ENCODE measurements around the gene SLC2A9.

Gene SLC2A9

GRCh38 chr4:9891740-9892139, 129.6 kb downstream of the SLC2A9 start:
- no peak for DNase-seq (ENCODE audit: low spot score)

- no peak for DNase-seq (ENCODE audit: low spot score)
Measured at GRCh38 chr4:9891056-9891455, 130.2 kb downstream of the SLC2A9 start.

DNA sequence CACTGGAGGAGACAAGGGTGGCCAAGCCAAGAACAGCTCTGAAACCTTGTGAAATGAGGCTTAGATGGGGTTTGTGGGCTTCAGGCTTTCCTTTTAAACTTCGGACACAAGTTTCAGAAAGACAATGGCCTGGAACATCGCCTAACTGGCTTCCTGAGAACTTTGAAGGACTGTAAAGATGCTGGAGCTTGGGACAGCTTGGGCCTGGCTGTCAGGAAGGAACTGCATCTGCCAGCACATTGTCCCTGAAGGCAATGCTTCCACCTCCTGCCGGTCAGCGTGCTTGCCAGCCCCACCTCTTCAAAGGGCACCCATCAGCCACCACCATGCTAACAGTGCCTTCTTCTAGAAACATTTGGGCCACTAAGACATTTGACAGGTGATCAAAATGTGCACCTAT, 132.0 kb downstream of the SLC2A9 start:
- DNase-seq (ENCODE audit: low spot score): no peak

DNA sequence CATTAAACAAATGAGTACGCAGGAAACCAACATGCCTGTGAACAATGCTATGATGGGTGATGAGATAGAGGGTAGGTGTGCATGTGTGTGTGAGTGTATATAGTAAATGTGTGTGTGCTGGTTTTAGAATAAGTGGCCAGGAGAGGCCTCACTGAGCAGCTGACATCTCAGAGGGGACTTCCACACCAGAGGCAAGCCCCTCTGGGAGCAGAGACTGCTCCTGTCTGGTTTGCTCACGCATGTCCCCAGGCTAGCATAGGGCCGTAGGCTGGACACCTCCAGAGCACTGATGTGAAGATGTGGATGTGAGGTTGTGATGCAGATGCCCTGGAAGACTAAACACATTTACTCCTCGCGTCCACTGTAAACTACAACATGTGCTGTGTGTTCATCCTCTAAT, 135.3 kb downstream of the SLC2A9 start:
- no peak for DNase-seq (ENCODE audit: low spot score)

DNA sequence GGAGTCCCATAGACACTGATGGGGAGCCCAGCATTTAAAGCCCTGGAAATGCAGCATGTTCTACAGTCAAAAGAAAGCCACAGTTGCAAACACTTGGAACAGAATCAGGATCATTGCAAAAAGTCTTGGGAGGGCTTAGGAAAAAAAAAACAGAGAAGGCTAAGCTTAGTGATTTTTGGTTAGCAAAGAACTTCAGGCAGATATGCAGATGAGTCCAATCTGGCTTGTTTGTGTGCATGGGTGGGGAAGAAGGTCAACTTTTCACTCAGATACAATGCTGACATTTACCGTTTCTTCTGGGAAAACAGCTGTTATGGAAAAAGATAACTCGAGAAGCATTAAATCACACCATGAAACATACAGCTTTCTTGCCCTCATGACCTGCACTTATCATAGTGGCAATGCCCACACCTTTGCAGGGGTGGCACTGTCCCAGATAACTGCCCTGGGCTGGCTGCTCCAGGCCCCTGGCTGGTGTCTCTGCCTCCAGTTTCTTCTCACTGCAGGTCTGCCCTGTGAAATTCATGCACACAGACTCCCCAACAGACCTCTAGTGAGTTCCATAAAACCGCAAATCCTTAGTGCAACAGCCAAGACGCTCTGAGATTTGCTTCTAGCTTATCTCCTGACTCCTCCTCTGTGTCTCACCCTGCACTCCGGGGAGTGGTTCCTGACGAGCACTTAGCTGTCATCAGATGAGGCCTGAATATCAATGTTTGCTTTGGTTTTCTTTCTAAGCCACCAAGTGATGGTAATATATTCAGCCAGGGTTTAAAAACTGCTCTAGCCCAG, 140.7 kb downstream of the SLC2A9 start:
- no peak for DNase-seq (ENCODE audit: low spot score)

DNA sequence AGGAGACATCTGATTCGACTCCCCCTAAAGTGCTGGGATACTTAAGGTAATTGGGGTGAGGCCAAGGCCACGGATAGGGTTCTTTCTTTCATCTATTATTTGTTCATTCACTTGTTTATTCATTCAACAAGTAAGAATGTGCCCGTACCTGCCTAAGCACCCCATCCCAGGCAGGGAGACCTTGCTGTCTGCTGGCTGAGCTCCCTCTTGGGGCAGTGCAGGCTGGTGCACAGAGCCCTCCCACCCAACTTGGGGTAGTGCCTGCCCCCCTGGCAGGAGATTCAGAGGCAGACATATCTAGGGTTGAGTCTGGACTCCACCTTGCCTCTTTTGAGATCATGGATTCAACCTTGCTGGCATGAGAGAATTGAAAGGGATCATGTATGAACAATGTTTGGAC, 144.2 kb downstream of the SLC2A9 start:
- DNase-seq (ENCODE audit: low spot score): no peak

DNA sequence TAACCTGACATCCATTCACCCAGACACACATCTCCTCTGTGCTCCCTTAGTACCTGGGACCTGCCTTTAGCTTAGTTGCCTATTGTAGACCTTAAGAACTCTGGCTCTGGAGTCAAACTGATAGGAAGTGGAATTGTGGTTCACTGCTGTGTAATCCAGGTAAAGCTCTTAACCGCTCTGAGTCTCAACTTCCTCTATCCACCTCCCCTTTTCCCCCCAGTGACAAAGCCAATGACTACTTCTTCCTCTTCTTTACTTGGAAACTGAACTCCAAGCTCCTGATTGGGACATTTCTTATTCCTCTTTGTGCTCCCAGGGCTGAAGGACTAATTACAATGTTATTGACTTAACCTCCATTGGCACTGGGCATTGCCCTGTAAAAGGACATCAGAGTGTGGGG, 145.8 kb downstream of the SLC2A9 start:
- no peak for DNase-seq (ENCODE audit: low spot score)

GRCh38 chr4:9874385-9874784, 146.9 kb downstream of the SLC2A9 start:
- no peak for DNase-seq (ENCODE audit: low spot score)

DNA sequence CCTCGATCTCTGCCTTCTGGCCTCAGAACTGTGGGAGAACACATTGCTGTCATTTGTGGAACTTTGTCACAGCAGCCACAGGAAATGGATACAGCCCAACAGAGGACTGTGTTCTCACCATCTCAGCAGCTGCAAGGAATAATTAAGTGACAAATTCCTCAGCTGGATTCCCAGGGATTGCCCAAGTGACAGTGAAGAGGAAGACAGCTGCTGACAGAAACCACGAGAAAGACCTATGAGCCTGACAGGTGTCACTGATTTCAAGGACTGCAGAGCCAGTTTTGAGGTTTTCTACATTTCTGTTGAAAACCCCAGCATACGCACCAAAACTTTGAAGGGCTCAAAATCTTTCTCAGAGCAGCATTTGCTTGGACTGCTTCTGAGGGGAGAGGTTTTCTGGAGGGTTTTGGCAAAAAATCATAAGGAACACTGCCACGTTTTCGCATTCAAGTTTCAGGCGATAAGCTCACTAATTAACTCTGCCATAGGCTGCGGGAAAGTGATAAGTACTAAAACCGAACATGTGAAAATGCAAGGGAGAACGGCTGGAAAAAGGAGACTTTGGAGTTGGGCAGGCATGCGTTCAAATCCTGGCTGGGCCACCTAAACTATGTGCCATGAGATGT, 151.0 kb downstream of the SLC2A9 start:
- no peak for DNase-seq (ENCODE audit: low spot score)

DNA sequence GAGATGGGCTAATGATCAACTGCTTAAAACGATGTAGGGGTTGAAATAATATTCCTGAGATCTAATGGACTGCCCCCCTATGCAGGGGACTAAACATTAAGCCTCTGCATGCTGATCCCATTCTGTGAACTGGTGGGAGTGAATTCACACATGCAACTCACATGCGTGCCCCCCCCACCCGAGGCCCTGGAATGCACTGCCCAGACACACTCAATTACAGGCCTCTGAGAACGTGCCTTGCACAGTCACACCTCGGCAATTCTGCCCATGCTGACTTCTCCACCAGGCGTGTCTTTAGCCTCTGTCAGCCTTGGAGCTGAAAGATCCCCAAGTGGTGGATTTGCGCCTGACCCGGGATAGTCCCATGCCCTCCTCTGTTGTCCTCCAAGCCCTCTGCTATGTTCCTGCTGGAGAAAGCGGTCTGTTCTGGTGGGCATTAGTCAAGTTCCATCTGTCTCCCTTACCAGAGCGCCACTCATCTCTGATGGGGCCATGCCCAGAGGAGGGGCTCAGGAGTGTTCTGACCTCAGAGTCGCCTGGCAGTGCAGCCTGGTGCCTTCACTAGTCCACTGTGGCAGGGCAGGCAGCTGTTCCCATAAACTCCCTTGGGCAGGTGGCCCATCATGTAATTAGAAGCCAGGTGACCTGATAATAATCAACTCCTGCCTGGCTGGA, 153.4 kb downstream of the SLC2A9 start:
- DNase-seq (ENCODE audit: low spot score): no peak

DNA sequence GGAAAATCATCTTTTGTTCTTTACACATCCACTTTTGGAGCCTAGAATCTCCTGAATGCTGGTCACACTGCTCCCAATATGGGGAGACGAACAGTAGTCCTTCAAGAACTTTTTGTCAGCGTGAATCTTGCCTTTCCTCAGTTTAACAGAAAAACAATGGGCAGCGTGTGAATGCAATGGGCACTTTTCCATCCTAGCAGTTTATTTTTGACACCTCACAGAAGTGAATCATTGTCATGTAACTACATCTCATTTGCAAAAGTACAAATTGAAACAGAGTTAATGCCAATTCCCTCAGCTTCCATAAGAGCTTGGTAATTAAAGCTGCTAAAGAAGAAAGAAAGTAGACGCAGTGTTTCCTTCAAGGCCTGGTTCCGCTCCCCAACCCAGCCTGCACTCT, 154.4 kb downstream of the SLC2A9 start:
- no peak for DNase-seq (ENCODE audit: low spot score)

- no peak for DNase-seq (ENCODE audit: low spot score)
Measured at GRCh38 chr4:9861561-9861960, 159.7 kb downstream of the SLC2A9 start.

DNA sequence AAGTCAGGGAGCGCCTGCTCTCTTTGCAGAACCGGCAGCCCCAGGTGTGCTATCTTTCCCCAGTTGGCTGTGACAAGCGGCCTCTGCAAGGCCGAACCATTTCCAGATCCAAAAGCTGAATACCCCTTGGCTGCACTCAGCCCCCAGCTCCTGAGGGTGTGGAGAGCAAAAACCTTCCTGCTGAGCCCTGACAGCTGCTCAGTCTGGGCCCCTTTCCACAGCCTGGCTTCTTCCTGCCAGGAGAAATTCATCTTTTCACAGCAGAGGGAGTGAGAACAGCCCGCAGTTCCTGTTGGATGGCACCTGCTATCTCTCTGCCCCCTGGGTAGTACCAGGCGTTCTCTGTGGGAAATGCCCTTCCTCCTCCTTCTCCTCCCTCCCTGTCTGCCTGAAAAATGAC, 161.5 kb downstream of the SLC2A9 start:
- no peak for DNase-seq (ENCODE audit: low spot score)

- no peak for DNase-seq (ENCODE audit: low spot score)
Measured at GRCh38 chr4:9849538-9849920, 171.8 kb downstream of the SLC2A9 start.

DNA sequence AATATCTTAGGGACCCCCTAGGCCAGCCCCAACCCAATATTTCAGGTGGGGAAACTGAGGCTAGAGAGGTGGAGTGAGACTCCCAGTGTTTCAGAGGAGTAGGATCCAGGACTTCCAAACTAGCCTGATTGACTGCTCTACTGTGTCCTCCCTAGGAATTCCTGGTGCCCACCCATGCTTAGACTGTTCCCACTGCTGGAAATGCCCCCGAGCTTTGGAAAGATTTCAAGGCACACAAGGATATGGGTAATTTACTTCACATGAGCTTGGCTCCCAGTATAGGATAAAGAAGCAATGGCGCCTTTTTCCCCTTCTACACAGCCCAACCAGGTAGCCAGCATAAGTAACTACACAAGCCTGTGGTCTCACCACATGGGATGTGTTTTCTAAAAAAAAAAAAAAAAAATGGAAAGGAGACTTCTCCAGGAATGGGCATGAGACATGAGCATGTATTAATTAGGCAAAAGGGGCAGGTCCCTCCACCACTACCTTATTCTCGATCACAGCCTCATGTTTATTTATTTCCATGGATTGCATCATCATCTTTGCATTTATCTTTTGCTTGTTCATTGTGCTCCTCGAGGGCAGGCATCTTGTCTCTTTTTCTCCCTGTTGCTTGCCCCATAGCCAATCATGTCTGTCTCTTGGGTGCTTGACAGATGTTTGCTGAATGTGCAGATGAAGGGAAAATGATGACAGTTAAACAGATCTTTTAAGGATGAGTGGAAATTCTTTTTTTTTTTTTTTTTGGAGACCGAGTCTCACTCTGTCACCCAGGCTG, 173.1 kb downstream of the SLC2A9 start:
- DNase-seq (ENCODE audit: low spot score): no peak

DNA sequence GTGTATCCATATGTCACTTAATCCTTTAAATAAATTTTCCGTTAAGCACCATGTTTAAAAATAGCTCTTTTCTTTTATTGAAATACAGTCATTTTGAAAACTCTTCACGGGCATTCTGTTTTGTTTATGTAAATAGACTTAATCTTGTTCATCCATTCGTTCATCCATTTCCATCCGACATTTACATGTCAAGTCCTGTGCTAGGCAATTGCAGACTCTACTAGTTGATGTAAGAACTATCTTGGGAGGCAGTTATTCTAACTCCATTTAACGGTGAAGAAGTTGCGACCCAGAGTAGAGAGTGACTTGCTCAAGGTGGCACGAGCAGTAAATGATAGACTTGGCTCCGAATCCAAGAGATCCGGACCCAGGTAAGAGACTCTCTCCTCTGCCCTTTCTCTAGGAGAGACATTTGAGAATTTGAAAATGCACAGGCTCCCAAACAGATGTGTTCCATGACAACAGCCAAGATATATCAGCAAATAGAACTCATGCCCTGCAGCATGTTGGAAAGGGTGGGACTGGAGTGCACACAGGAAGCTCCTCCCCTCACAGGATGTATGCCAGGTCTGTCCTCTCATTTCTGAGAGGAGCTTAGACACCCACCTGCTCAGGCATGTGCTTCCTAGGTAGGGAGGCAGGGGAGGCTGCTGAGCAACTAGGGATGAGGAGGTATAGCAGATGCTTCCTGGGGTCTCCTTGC, 175.4 kb downstream of the SLC2A9 start:
- no peak for DNase-seq (ENCODE audit: low spot score)

GRCh38 chr4:9841072-9841471, 180.2 kb downstream of the SLC2A9 start:
- DNase-seq (ENCODE audit: low spot score): no peak

- DNase-seq (ENCODE audit: low spot score): no peak
Measured at GRCh38 chr4:9835430-9835829, 185.9 kb downstream of the SLC2A9 start.

DNA sequence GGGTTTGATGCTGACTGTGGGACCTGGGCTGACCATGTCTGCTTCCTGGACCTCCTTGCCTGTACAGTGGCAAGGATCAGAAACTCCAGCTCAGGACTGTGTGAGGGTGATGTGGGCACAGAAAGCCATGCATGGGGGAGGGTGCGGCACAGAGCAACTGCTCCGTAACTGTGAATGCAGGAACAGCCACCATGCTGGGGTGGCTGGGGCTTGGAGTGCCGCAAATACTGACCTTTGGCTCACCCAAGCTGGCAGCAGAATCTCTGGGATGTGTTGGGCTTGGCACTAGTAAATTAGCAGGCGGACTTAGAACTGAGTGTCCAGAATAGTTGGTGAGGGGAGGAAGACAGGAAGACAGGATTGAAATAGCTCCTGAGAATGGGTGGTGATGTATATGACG, 187.9 kb downstream of the SLC2A9 start:
- no peak for DNase-seq (ENCODE audit: low spot score)

DNA sequence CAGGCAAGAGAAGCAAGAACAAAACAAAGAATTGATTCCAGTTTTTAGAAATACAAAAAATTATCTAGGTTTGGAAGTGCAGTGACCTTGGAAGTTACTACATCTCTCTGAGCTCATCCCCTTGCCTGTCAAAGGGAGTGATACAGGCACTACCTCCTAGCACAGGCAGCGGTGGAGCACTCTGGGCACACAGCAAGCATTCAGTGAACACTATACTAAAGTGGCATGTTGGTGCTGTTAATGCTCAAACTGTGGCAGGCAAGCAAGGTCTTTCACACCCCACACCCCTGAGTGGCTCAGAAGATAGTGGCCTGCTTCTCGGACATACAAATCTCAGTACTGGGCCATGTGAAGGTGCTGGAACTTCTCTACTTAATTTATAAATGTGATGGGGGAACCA, 188.7 kb downstream of the SLC2A9 start:
- DNase-seq (ENCODE audit: low spot score): no peak

- no peak for DNase-seq (ENCODE audit: low spot score)
Measured at GRCh38 chr4:9826551-9826950, 194.7 kb downstream of the SLC2A9 start.

DNA sequence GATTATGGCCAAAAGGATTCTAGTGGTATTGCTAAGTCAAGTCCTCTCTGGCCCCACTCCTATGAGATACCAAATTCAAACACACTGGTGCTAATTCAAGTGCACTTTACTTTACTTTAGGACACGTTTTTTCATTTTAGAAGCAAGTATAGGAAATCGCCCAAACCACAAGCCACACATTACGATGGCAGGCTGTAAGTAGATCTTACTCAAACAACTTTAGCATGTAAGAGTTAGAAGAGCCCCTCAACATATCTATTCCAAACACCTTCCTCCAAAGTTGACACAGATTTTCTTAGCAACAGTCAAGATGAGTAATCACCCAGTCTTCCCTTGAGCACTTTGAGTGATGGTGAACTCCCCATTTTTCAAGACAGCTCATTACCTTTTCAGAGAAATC, 196.2 kb downstream of the SLC2A9 start:
- DNase-seq (ENCODE audit: low spot score): no peak
